GM21786 (cell line): ENCODE data around the gene ATP1A2.

Source experiments
- ATAC-seq: cut with Tn5 transposase; IDR thresholded peaks from one replicate; pipeline ENCODE4 v1.9.1; 2021; ENCODE audit not compliant: unreplicated experiment

The ATP1A2 gene

GRCh38 chr1:160139840-160140239, 24.3 kb downstream of the ATP1A2 start:
- ATAC-seq, result no peak

- no peak for ATAC-seq
These were observed 28.1 kb downstream of the ATP1A2 start for GRCh38 chr1:160143695-160144094.

- no peak for ATAC-seq
These were observed 29.4 kb downstream of the ATP1A2 start for GRCh38 chr1:160144921-160145320.

- no peak for ATAC-seq
These were observed 30.5 kb downstream of the ATP1A2 start for GRCh38 chr1:160146107-160146506.

- ATAC-seq, result no peak
These were observed 32.6 kb downstream of the ATP1A2 start for GRCh38 chr1:160148121-160148520.

GRCh38 chr1:160149233-160149632, 33.7 kb downstream of the ATP1A2 start:
- ATAC-seq, result no peak

GRCh38 chr1:160149716-160150115, 34.2 kb downstream of the ATP1A2 start:
- ATAC-seq, result no peak

- no peak for ATAC-seq
These were observed 35.7 kb downstream of the ATP1A2 start, which contains the start of gene ATP1A4 for GRCh38 chr1:160151303-160151702. Gene ATP1A4, plus strand, starts transcription at chr1:160151603. Its CDS starts 438 bp downstream, at chr1:160152041.

- no peak for ATAC-seq
These were observed 39.2 kb downstream of the ATP1A2 start for GRCh38 chr1:160154790-160155189.

GRCh38 chr1:160156361-160156760, 40.8 kb downstream of the ATP1A2 start:
- no peak for ATAC-seq

- ATAC-seq, result no peak
These were observed 41.6 kb downstream of the ATP1A2 start for GRCh38 chr1:160157174-160157573.

GRCh38 chr1:160158031-160158430, 42.5 kb downstream of the ATP1A2 start:
- no peak for ATAC-seq

- ATAC-seq, result no peak
These were observed 43.0 kb downstream of the ATP1A2 start for GRCh38 chr1:160158534-160158933.

GRCh38 chr1:160159846-160160245, 44.3 kb downstream of the ATP1A2 start:
- ATAC-seq, result no peak

GRCh38 chr1:160161965-160162705, 46.6 kb downstream of the ATP1A2 start:
- no peak for ATAC-seq

- ATAC-seq, result no peak
These were observed 47.4 kb downstream of the ATP1A2 start for GRCh38 chr1:160162931-160163330.

- no peak for ATAC-seq
These were observed 48.1 kb downstream of the ATP1A2 start for GRCh38 chr1:160163615-160164014.

- no peak for ATAC-seq
These were observed 48.6 kb downstream of the ATP1A2 start for GRCh38 chr1:160164121-160164520.

GRCh38 chr1:160166166-160166868, 50.8 kb downstream of the ATP1A2 start:
- ATAC-seq, result no peak

- ATAC-seq, result no peak
These were observed 51.5 kb downstream of the ATP1A2 start for GRCh38 chr1:160167056-160167455.

GRCh38 chr1:160167580-160167979, 52.0 kb downstream of the ATP1A2 start:
- no peak for ATAC-seq

GRCh38 chr1:160168016-160168415, 52.5 kb downstream of the ATP1A2 start:
- no peak for ATAC-seq
